CD4-positive, alpha-beta T cell treated with Interferon alpha-2 for 1 hour (primary cell): ENCODE data around the gene GNAZ.

Source experiments
- DNase-seq, 2 donors: peaks; one replicate each; pipeline ENCODE4 v3.0.0-alpha.2; 2020 to 2022

Gene GNAZ

GRCh38 chr22:23079240-23079768, 9.0 kb downstream of the GNAZ start:
- DNase-seq = no peak

GRCh38 chr22:23079814-23080521, 9.6 kb downstream of the GNAZ start:
- DNase-seq = no peak

- DNase-seq = no peak
Observed at GRCh38 chr22:23080613-23081290, 10.4 kb downstream of the GNAZ start.

- DNase-seq = no peak
Observed at GRCh38 chr22:23082534-23083314, 12.4 kb downstream of the GNAZ start.

DNA sequence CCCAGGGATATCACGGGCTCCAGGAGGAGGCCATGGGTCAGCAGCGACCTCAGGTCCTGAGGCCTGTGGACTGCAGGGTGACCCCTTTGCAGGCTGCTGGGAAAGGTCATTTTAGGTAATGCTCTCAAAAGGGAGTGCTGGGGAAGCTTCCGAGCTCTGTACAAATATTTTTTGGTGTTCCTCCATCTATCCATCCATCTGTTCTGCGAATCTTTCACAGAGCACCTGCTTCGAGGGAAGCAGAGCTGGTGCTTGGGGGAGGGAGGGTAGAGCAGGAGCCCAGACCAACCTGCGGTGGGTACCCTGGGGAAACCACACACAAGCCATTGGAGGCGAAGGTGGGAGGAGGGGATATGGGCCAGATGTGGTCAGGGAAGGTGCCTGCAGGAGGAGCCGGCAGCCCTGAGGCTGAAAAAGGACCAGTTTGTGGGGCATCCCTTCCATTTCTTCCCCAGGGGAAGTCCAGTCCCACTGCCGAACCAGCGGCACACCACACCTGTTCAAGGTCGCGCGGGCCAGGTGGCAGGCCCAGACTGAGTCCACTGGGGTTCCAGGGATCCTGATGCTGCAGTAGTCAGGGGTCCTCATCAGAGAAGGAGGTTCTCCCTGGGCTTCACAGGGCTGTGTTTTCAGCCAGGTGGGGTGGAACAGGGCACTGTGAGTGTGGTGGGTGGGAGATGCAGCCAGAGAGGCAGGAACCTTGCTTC, 13.1 kb downstream of the GNAZ start:
- DNase-seq = no peak

DNA sequence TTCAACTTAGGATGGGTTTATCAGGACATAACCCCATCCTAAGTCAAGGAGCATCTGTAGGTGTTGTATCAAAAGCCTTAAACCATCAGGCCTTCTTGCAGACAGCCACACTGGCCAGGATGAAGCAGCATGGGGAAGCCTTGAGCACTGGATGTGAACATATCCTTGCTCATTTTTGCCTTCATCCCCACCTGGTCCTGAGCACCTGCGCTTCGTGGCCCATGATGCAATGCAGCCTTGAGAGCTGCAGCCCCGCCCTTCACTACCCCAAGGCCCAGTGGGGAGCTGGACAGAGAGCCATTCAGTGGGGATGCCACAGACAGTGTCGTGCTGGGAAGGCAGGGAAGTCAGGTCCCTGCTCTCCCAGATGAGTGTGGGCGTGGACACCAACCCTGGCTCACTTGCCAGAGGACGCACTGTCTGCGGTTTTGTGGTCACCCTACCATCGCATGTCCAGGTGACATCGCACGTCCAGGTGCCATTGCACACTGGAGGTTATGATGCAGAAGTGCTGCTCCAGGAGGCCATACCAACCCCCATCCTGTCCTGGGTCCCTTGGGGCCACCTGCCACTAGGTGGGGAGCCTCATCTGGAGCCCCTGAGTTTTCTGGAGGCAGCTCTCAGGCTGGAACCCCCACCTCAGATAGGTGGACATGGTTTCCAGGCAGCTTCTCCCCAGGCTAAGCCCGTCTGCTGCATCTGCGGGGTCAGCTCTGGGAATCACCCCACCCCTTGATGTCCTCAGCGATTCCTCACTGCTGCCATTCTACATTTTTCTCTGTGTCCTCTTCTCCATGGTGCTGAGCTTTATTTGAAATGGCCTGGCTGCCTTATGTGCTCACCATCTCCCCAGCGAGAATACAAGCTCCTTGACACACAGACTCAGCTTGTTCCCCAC, 14.4 kb downstream of the GNAZ start:
- DNase-seq = no peak

DNA sequence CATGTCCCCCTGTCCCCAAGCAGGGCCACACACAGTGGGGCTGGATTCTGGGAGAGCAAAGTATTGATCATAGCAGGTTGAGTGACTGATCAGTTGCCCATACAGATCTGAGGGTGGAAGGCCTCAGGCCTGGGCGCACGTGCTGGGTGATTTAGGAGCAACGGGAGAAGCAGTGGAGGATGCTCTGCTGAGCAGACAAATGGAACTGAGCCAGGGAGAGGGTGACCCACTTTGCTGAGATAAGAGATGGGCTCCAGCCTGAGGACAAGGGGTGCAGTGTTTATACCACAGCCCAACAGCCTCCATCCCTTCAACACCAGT, 15.0 kb downstream of the GNAZ start:
- DNase-seq = no peak

DNA sequence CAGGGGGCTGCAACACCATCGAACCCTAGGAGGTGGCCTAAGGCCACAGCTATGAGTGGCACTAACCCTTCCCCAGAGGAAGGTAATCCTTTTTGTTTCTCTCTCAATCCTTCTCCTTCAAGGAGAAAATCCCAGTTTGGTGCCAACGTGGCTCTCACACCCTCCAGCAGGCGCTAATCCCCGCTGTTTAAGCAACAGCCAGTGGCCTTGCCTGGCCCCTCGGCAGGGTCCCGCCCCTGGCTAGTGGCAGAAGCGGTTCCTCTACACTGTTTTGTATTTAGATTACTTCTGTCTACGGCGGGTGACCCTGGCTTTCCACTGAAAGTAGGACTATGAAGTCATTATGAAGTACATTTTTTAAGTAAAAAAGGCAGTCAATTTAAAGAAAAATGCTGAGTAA, 15.5 kb downstream of the GNAZ start:
- DNase-seq = no peak

GRCh38 chr22:23086263-23086662, 15.9 kb downstream of the GNAZ start:
- DNase-seq = no peak

DNA sequence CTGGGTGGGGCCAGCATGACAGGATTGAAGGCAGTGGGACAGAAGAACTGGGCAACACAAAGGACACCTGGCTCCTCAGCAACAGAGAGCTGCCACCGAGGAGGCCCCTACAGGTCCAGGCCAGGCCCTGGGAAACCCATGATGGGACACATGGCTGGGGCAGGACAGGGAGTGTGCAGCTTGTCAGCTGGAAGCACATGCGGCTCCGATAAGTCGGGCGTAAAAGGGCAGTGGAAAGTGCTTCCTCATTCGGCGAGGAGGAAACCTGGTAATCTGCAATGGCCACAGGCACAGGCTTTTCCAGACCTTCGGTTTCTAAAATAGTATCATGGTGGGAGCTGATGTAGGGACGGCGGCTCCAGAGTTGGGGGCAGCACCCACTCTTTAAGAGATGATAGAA, 16.5 kb downstream of the GNAZ start:
- no peak for DNase-seq

GRCh38 chr22:23088199-23088604, 17.9 kb downstream of the GNAZ start:
- no peak for DNase-seq

GRCh38 chr22:23089010-23089409, 18.7 kb downstream of the GNAZ start:
- no peak for DNase-seq

DNA sequence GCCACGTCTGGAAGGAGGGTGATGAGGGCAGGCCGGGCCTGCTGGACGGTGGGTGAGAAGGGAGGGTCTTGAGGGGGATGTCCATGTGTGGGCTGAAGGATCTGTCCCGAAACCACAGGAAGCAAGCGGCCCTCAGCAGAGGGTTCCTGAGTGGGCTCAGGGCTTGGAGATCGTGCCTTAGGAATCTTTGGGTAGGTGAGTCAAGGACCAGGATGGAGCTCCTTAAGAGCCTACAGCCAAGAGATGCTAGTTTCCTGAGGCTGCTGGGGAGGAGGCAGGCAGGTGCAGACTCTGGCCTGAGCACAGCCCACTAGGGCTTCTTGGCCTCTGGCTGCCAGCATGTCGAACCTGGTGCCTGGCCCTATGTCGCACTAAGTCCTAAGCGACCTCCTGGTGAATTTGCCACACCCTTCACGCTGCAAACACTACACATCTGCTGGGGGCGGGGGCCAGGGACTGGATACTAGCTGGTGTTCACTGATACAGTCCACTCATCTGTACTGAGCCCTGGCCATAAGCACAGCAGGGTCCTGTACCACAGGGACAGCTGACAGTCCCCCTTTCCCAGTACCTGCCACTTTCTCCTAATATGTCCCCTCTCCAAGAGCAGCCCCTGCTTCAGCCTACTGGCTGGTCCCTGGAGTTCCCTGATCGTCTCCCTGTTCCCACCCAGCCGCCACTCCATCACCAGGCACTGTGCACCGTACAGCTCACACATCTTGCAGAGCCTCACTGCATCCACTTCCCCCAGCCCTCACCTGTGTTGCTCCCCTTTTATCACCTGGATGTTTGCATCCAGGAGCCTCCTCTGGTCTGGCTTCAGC, 19.5 kb downstream of the GNAZ start:
- DNase-seq = no peak

GRCh38 chr22:23090457-23090835, 20.1 kb downstream of the GNAZ start:
- DNase-seq = no peak

DNA sequence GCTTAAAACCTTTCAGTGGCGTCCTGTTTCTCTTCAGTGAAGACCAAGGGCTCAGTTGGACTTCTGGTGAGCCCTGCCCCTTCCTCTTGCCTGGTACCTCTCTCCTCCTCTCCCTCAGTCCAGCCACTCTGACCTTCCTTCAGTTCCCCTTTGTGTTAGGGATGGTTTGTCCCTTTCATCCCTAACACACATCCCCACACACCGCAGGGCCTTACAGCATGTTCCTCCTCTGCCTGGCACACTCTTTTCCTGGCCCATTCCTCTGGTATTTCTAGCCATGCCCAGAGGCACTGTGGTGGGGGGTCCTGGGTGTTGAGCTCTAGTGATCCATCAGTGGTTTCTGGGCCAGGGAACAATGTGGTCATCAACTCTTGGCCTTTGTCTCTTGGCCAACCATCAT, 21.4 kb downstream of the GNAZ start:
- DNase-seq = no peak

DNA sequence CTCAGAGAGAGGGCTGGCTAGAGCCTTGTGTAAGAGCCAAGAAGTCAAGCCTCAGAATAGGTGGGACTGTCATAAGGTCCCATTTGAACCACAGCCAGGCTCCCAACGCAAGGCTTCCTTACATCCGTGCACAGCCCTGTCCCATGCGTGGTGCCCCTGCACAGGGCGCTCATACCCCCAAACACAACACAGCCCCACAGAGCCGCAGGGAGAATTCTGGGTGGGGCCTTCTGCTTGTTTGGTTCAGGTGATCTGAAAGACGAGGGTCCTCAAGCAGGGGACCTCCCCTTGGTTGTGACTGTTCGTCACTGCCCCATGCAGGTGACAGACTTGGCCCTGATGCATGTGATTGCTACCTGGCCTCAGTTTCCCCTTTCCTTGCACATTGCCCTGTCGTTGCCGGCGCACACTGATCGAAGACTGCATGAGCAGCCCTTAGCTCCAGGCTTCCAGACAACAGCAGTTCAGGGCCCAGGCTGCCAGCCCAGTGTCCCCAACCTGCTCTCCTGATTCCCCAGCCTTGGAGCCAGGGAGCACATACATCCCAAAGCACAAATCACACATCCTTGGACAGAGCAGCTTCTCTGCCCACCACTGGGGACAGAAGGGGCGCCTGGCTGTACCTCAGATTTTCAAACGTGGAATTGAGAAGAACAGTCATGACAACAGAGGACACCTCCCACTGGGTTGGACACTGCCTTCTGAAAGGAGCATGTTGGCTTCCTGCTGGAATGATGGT, 22.1 kb downstream of the GNAZ start:
- no peak for DNase-seq

DNA sequence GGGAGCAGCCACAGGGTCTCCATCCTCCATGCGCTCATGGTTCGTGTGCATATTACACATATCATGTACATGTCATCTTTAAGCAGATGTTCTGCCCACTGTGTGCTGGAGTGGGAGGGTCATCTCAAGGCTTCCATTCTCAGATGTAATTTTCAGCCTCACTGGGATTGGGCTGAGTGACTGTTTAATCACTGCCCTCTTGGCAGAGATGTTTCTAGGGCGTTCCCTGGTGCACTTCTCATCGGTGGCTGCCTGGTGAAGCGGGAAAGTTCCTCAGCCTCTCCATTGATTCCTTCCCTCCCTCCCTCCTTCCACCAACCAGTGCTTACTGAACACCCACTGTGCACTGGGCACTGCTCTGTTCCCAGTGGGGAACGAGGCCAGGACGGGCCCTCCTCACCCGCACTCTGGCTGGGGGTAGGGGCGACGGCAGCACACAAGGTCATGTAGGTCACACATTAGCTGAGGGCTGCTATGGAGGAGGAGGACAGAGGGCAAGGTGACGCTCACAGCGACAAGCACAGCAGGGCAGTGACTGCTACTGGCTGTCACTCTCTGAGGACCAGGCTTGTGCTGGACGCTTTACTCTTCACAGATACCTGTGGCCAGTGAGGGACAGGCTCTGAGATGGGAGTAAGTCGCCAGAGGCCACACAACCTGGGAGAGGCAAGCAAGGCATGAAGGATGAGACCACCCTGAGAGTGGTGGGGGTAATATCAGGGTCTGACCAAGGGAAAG, 22.9 kb downstream of the GNAZ start:
- no peak for DNase-seq

DNA sequence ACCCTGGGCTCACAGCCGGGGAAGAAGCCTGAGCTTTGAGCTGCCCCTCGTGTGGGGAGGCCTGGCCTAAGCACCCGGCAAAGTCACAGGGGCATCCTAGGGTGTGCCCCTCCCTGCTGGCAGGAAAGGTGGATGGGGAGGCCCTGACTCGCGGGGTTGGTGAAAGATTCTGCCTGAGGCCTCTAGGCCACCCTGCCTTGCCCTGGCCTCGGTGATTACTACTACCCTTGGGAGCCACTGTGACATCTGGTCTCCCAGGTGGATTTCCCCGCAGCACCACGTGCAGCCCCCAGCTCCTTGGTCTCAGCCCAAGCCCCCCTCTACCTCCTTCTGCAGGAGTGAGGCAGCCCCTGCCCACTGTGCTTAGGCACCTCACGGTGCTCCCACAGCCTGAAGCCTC, 23.9 kb downstream of the GNAZ start:
- DNase-seq = no peak
